ENCODE measurements around the gene USP7.

DNA sequence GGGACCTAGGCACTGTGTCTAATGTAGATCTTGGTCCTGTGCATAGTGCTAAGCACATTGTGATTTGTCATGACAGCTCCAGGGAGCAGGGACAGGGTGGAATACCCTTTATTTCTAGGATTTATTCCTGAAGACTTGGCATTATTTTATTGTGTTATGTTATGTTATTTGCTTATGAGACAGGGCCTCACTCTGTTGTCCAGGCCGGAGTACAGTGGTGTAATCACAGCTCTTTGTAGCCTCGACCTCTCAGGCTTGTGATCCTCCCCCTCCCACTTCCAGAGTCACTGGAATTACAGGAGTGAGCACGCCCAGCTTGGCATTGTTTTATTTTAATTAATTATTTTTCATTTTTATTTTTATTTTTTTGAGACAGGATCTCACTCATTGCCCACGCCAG lies 40.5 kb upstream of the USP7 start:
- TF ChIP-seq POLR2AphosphoS5 (IDR thresholded peaks at IDR 0.05; ENCODE audit: low read depth, low read length) (no peak), ELF1 (IDR thresholded peaks at IDR 0.05) (no peak), RCOR1 (IDR thresholded peaks at IDR 0.05; ENCODE audit: low read length) (no peak), FOXM1 (IDR thresholded peaks at IDR 0.05; ENCODE audit: low read depth) (no peak), EP300 (IDR thresholded peaks at IDR 0.05; ENCODE audit: borderline replicate concordance in 1 of 2, low read depth in 1 of 2, low read length in 1 of 2) (no peak), NRF1 (IDR thresholded peaks at IDR 0.05; ENCODE audit: low read depth, low read length) (no peak), CHD2 (IDR thresholded peaks at IDR 0.05; ENCODE audit: low read length, partially characterized antibody) (no peak), MXI1 (IDR thresholded peaks at IDR 0.05; ENCODE audit: low read depth, low read length) (no peak)
- TF ChIP-seq, protein P1, sequence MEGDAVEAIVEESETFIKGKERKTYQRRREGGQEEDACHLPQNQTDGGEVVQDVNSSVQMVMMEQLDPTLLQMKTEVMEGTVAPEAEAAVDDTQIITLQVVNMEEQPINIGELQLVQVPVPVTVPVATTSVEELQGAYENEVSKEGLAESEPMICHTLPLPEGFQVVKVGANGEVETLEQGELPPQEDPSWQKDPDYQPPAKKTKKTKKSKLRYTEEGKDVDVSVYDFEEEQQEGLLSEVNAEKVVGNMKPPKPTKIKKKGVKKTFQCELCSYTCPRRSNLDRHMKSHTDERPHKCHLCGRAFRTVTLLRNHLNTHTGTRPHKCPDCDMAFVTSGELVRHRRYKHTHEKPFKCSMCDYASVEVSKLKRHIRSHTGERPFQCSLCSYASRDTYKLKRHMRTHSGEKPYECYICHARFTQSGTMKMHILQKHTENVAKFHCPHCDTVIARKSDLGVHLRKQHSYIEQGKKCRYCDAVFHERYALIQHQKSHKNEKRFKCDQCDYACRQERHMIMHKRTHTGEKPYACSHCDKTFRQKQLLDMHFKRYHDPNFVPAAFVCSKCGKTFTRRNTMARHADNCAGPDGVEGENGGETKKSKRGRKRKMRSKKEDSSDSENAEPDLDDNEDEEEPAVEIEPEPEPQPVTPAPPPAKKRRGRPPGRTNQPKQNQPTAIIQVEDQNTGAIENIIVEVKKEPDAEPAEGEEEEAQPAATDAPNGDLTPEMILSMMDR (IDR thresholded peaks at IDR 0.05): no peak
- TF ChIP-seq, protein P2, sequence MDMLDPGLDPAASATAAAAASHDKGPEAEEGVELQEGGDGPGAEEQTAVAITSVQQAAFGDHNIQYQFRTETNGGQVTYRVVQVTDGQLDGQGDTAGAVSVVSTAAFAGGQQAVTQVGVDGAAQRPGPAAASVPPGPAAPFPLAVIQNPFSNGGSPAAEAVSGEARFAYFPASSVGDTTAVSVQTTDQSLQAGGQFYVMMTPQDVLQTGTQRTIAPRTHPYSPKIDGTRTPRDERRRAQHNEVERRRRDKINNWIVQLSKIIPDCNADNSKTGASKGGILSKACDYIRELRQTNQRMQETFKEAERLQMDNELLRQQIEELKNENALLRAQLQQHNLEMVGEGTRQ (IDR thresholded peaks at IDR 0.05; ENCODE audit: borderline replicate concordance, low read depth, low read length): no peak
- TF ChIP-seq, protein P3, sequence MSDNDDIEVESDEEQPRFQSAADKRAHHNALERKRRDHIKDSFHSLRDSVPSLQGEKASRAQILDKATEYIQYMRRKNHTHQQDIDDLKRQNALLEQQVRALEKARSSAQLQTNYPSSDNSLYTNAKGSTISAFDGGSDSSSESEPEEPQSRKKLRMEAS (IDR thresholded peaks at IDR 0.05; ENCODE audit: low read depth): no peak
- TF ChIP-seq, protein P4, sequence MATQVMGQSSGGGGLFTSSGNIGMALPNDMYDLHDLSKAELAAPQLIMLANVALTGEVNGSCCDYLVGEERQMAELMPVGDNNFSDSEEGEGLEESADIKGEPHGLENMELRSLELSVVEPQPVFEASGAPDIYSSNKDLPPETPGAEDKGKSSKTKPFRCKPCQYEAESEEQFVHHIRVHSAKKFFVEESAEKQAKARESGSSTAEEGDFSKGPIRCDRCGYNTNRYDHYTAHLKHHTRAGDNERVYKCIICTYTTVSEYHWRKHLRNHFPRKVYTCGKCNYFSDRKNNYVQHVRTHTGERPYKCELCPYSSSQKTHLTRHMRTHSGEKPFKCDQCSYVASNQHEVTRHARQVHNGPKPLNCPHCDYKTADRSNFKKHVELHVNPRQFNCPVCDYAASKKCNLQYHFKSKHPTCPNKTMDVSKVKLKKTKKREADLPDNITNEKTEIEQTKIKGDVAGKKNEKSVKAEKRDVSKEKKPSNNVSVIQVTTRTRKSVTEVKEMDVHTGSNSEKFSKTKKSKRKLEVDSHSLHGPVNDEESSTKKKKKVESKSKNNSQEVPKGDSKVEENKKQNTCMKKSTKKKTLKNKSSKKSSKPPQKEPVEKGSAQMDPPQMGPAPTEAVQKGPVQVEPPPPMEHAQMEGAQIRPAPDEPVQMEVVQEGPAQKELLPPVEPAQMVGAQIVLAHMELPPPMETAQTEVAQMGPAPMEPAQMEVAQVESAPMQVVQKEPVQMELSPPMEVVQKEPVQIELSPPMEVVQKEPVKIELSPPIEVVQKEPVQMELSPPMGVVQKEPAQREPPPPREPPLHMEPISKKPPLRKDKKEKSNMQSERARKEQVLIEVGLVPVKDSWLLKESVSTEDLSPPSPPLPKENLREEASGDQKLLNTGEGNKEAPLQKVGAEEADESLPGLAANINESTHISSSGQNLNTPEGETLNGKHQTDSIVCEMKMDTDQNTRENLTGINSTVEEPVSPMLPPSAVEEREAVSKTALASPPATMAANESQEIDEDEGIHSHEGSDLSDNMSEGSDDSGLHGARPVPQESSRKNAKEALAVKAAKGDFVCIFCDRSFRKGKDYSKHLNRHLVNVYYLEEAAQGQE (IDR thresholded peaks at IDR 0.05; ENCODE audit: low read depth, low read length): no peak
